A549 (cell line): Measurements from ENCODE around the gene DNAJC5. TPM values are rescaled to one million over a fixed set of nuclear protein-coding genes. Genes with fewer than 3 reads are reported as not detected.

Source experiments
- ATAC-seq, 2 experiments: fragments of 200-7000 bp in 1 of 2; fragments of >200 bp in 1 of 2; cut with Nextera tagmentation in 1 of 2; cut with Tn5 transposase in 1 of 2; 3 replicates each; pipeline versions ENCODE4 v1.8.0 to v1.9.1; 2018 to 2020; ENCODE audit warnings: mild to moderate bottlenecking in 1 of 2, moderate library complexity in 1 of 2
- CTCF ChIA-PET: fragments of 300-600 bp; sonication (Branson Sonifier 250); formaldehyde crosslinking; extraction: SDS; loops from one replicate; lab custom pipeline; 2021; ENCODE audit warnings: antibody characterized with exemption, inconsistent platforms; lab: Yijun Ruan, JAX
- POLR2A ChIA-PET: fragments of 350-600 bp; formaldehyde crosslinking; extraction: SDS; loops from one replicate; lab custom pipeline; 2021; ENCODE audit warnings: antibody characterized with exemption, inconsistent platforms; lab: Yijun Ruan, JAX
- DNase-seq, 2 experiments: peaks; one replicate each; pipeline versions ENCODE4 v3.0.0 to v3.0.0-alpha.2; 2011 to 2016; ENCODE audit warnings: low read depth in 1 of 2, low spot score in 1 of 2
- FAIRE-seq: peaks from 2 replicates; lab custom pipeline; 2011; peaks lifted over from hg19 to GRCh38; lab: Jason Lieb, UNC
- H3K27ac ChIP-seq, 2 experiments: fragments of >200 bp; sonication (Bioruptor Twin); formaldehyde crosslinking; 3 replicates each; pipeline ENCODE4 v1.5.1; 2016 to 2017
- H3K4me1 ChIP-seq: fragments of >200 bp; sonication (Bioruptor Twin); formaldehyde crosslinking; 3 replicates; pipeline ENCODE4 v1.6.1; 2016
- H3K4me2 ChIP-seq: fragments of >200 bp; sonication (Bioruptor Twin); formaldehyde crosslinking; 3 replicates; pipeline ENCODE4 v1.6.1; 2016
- H3K4me3 ChIP-seq: fragments of >200 bp; sonication (Bioruptor Twin); formaldehyde crosslinking; 3 replicates; pipeline ENCODE4 v1.5.1; 2016
- H3K9me3 ChIP-seq: fragments of >200 bp; sonication (Bioruptor Twin); formaldehyde crosslinking; 3 replicates; pipeline ENCODE4 v1.6.1; 2016
- BCL3 ChIP-seq: fragments of >200 bp; sonication (Bioruptor Twin); formaldehyde crosslinking; IDR thresholded peaks from 3 replicates; pipeline ENCODE4 v1.6.1; 2016
- CEBPB ChIP-seq, 2 experiments: fragments of >200 bp in 1 of 2; sonication (Bioruptor Twin) in 1 of 2; formaldehyde crosslinking in 1 of 2; IDR thresholded peaks; 2 replicates each; pipeline ENCODE4 v1.6.1; 2012 to 2016
- CHD2 ChIP-seq: fragments of 150-350 bp; IDR thresholded peaks from 2 replicates; pipeline ENCODE4 v1.6.1; 2014; ENCODE audit warnings: low read length; ENCODE audit not compliant: partially characterized antibody
- ESRRA ChIP-seq: fragments of 150-350 bp; IDR thresholded peaks from 2 replicates; pipeline ENCODE4 v1.6.1; 2014; ENCODE audit warnings: mild to moderate bottlenecking, low read length, borderline replicate concordance
- GATA3 ChIP-seq: IDR thresholded peaks from 2 replicates; pipeline ENCODE4 v1.6.1; 2012; ENCODE audit warnings: borderline replicate concordance
- MAZ ChIP-seq: fragments of 150-350 bp; IDR thresholded peaks from 2 replicates; pipeline ENCODE4 v1.6.1; 2014; ENCODE audit warnings: antibody characterized with exemption, low read depth, low read length, borderline replicate concordance
- POLR2A ChIP-seq: IDR thresholded peaks from 2 replicates; pipeline ENCODE4 v1.6.1; 2012; ENCODE audit warnings: mild to moderate bottlenecking, low read length
- RAD21 ChIP-seq, 2 experiments: fragments of >200 bp in 1 of 2; sonication (Bioruptor Twin) in 1 of 2; formaldehyde crosslinking in 1 of 2; IDR thresholded peaks in 1 of 2; conservative IDR thresholded peaks in 1 of 2; 2 replicates in 1 of 2; 3 replicates in 1 of 2; pipeline ENCODE4 v1.6.1; 2012 to 2018; ENCODE audit warnings: inconsistent platforms in 1 of 2
- RFX5 ChIP-seq: fragments of 450-650 bp; IDR thresholded peaks from 2 replicates; pipeline ENCODE4 v1.7.1; 2014; ENCODE audit warnings: antibody characterized with exemption, mild to moderate bottlenecking, moderate library complexity
- SMC3 ChIP-seq: fragments of >200 bp; sonication (Bioruptor Twin); formaldehyde crosslinking; IDR thresholded peaks from 3 replicates; pipeline ENCODE4 v1.6.1; 2018; ENCODE audit warnings: inconsistent platforms
- ZNF302 ChIP-seq: fragments of 250-450 bp; sonication (Bioruptor Pico); IDR thresholded peaks from 2 replicates; pipeline ENCODE4 v1.9.0; 2021; ENCODE audit warnings: inconsistent platforms, mild to moderate bottlenecking, moderate library complexity
- WGBS: methylation state at CpG from one replicate; pipeline ENCODE4 v1.1.6; 2017; ENCODE audit errors: missing lambda C conversion rate; 5-methylcytosine and 5-hydroxymethylcytosine counted together
- polyA plus RNA-seq, 4 experiments: library from polyadenylated mRNA; depleted of rRNA in 3 of 4; stranded (reverse); fragments of >200 nt; fragmentation: RNase III in 1 of 4; extraction: RNeasy Plus Mini Kit Qiagen cat#74134 plus additional on column Dnase treatment in 1 of 4; gene quantifications; 2 replicates in 3 of 4; 3 replicates in 1 of 4; pipeline ENCODE4 v1.2.3, GENCODE V29; 2011 to 2017
- TF ChIP-seq, protein P1 (sequence below): fragments of 150-350 bp; IDR thresholded peaks from 2 replicates; pipeline ENCODE4 v1.6.1; 2014; ENCODE audit warnings: low read depth, mild to moderate bottlenecking, low read length
- TF ChIP-seq, protein P2 (sequence below): fragments of 200-600 bp; sonication (generic); IDR thresholded peaks from 2 replicates; pipeline ENCODE4 v1.6.1; 2016; ENCODE audit warnings: antibody characterized with exemption, mild to moderate bottlenecking, moderate library complexity
- TF ChIP-seq, protein P3 (sequence below): fragments of >200 bp; sonication (Bioruptor Twin); formaldehyde crosslinking; IDR thresholded peaks from 3 replicates; pipeline ENCODE4 v1.5.1; 2016
- TF ChIP-seq, protein P4 (sequence below): IDR thresholded peaks from 2 replicates; pipeline ENCODE4 v1.6.1; 2012

The DNAJC5 gene
- polyA plus RNA-seq, 2 of the 4 experiments (the other 2 are of a cell fraction) = 20.4 to 23.2 TPM

DNA sequence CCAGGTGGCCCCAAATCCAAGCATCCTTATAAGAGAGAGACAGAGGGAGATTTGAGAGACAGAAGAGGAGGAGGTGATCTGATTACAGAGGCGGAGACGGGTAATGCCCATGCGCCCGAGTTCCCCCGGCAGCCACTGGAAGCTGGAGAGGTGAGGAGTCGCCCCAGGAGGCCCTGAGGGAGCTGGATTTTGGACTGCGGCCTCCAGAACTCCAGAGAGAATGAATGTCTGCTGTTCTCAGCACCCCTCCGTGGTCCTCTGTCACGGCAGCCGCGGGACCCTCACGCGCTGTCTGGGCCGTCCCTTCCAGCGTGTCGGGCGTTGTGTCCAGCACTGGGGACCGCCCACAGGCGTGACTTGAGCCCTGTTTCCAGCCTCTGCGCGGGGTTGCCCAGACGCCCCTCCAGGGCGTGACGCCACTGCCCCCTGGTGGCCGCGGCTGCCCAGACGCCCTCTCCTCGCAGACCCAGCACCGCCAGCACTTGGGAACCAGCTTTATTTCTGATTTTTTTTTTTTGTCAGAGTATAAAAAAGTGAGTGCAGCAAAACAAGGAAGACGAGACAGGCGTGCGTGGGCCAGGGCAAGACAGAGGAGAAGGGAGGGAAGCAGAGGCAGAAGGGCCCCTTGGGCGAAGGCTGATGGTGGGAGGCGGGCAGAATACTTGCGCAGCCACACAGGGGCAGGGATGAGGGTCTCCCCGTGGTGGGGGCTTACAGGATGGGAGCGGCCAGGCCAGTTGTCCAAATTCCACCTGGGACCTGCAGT, 78.9 kb downstream of the DNAJC5 start:
- peak overlapping the region; percentile 80 to 83 for H3K27ac ChIP-seq
- FAIRE-seq = no peak
- 10% methylated on average over 32 of the region's 37 CpGs for WGBS
- DNase-seq = peak; percentile 86 to 87
- peak; percentile 67 to 92 for ATAC-seq
- POLR2A ChIA-PET = interaction anchor here (0.6 to 1.8 kb wide), 5 partner anchors 17 to 436 kb away, joined by 3 to 10 read pairs (median 6); partner anchors contain the start of genes PTK6, TPD52L2 and UCKL1
- H3K4me2 ChIP-seq = peak overlapping the region; percentile 75
- peak overlapping the region; percentile 46 for H3K4me3 ChIP-seq
- H3K9me3 ChIP-seq = no peaks in the 10 kb centered on the region
- TF ChIP-seq, protein P1, sequence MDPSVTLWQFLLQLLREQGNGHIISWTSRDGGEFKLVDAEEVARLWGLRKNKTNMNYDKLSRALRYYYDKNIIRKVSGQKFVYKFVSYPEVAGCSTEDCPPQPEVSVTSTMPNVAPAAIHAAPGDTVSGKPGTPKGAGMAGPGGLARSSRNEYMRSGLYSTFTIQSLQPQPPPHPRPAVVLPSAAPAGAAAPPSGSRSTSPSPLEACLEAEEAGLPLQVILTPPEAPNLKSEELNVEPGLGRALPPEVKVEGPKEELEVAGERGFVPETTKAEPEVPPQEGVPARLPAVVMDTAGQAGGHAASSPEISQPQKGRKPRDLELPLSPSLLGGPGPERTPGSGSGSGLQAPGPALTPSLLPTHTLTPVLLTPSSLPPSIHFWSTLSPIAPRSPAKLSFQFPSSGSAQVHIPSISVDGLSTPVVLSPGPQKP = no peak
- TF ChIP-seq ZNF302 (no peak), MAZ (0 out of 2 replicates have a peak, but pooled peaks have one; percentile 57), GATA3 (0 out of 2 replicates have a peak, but pooled peaks have one; percentile 4), BCL3 (0 out of 3 replicates have a peak, but pooled peaks have one; percentile 30), CEBPB (IDR thresholded peaks at IDR 0.05) (no peak), ESRRA (no peak), SMC3 (peak; percentile 88), POLR2A (peak; percentile 56), CHD2 (no peak), RAD21 (conservative IDR thresholded peaks at IDR 0.05 in 1 of 2, IDR thresholded peaks at IDR 0.05 in 1 of 2) (peak; percentile 93 to 94), RFX5 (no peak; the same call in 1 of the 2 replicates)
- TF ChIP-seq, protein P2, sequence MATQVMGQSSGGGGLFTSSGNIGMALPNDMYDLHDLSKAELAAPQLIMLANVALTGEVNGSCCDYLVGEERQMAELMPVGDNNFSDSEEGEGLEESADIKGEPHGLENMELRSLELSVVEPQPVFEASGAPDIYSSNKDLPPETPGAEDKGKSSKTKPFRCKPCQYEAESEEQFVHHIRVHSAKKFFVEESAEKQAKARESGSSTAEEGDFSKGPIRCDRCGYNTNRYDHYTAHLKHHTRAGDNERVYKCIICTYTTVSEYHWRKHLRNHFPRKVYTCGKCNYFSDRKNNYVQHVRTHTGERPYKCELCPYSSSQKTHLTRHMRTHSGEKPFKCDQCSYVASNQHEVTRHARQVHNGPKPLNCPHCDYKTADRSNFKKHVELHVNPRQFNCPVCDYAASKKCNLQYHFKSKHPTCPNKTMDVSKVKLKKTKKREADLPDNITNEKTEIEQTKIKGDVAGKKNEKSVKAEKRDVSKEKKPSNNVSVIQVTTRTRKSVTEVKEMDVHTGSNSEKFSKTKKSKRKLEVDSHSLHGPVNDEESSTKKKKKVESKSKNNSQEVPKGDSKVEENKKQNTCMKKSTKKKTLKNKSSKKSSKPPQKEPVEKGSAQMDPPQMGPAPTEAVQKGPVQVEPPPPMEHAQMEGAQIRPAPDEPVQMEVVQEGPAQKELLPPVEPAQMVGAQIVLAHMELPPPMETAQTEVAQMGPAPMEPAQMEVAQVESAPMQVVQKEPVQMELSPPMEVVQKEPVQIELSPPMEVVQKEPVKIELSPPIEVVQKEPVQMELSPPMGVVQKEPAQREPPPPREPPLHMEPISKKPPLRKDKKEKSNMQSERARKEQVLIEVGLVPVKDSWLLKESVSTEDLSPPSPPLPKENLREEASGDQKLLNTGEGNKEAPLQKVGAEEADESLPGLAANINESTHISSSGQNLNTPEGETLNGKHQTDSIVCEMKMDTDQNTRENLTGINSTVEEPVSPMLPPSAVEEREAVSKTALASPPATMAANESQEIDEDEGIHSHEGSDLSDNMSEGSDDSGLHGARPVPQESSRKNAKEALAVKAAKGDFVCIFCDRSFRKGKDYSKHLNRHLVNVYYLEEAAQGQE = no peak
- TF ChIP-seq, protein P3, sequence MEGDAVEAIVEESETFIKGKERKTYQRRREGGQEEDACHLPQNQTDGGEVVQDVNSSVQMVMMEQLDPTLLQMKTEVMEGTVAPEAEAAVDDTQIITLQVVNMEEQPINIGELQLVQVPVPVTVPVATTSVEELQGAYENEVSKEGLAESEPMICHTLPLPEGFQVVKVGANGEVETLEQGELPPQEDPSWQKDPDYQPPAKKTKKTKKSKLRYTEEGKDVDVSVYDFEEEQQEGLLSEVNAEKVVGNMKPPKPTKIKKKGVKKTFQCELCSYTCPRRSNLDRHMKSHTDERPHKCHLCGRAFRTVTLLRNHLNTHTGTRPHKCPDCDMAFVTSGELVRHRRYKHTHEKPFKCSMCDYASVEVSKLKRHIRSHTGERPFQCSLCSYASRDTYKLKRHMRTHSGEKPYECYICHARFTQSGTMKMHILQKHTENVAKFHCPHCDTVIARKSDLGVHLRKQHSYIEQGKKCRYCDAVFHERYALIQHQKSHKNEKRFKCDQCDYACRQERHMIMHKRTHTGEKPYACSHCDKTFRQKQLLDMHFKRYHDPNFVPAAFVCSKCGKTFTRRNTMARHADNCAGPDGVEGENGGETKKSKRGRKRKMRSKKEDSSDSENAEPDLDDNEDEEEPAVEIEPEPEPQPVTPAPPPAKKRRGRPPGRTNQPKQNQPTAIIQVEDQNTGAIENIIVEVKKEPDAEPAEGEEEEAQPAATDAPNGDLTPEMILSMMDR = peak; percentile 97
- TF ChIP-seq, protein P4, sequence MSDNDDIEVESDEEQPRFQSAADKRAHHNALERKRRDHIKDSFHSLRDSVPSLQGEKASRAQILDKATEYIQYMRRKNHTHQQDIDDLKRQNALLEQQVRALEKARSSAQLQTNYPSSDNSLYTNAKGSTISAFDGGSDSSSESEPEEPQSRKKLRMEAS = peak; percentile 74; the same call in 1 of the 2 replicates
- TF ChIP-seq, all 56 proteins: peak for 8
- CTCF ChIA-PET = interaction anchor here (0.6 to 3.6 kb wide), 84 partner anchors 9 to 751 kb away, joined by 3 to 48 read pairs (median 4); partner anchors contain the start of genes HELZ2, PTK6, TCEA2 and TPD52L2
- H3K4me1 ChIP-seq = peaks cover 42% of the 10 kb centered on the region
